BE2C (cell line): ENCODE results near the gene SPECC1L.
"Not testable (repeated sequence)": the region's sequence is repeated elsewhere in the genome, so short reads cannot be mapped to it uniquely, and the experiment has no call there.

Experiments used
- DNase-seq: peaks from one replicate; pipeline ENCODE4 v3.0.0-alpha.2; 2020
- H3K27me3 ChIP-seq: fragments of 250-450 bp; sonication (Bioruptor Pico); 2 replicates; pipeline ENCODE4 v1.5.1; 2020; ENCODE audit warnings: mild to moderate bottlenecking
- H3K36me3 ChIP-seq: fragments of 250-450 bp; sonication (Bioruptor Pico); 2 replicates; pipeline ENCODE4 v1.5.1; 2020; ENCODE audit warnings: mild to moderate bottlenecking
- H3K4me1 ChIP-seq: fragments of 250-450 bp; sonication (Bioruptor Pico); 2 replicates; pipeline ENCODE4 v1.5.1; 2020
- H3K4me3 ChIP-seq: 2 replicates; pipeline ENCODE4 v1.5.1; 2011; ENCODE audit warnings: low read depth, low read length
- H3K9me3 ChIP-seq: fragments of 250-450 bp; sonication (Bioruptor Pico); 2 replicates; pipeline ENCODE4 v1.5.1; 2020
- TF ChIP-seq, protein P1 (sequence below): IDR thresholded peaks from 2 replicates; pipeline ENCODE4 v1.5.1; 2012; ENCODE audit warnings: mild to moderate bottlenecking, low read depth, low read length

The SPECC1L gene

DNA sequence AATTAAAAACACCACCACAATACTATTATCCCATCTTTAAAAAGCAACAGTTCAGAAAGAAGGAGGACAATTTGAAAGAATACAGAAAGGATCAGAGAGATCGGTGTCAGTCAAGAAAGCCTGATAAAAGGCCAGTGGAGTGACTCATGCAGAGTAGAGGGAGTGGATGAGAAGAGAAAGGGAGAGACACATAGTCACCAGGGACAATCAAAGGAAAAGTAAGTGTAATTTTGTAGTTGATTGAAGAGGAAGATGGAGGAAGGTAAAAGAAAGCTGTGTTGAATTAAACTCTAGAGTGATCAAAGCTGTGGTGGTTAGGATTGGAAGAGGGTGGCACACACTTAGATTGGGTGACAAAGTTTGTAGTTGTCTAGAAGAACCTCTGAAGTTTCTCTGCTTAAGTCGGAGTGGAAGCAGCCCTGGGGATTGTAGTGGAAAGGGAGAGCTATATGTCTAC, 14.1 kb downstream of the SPECC1L start:
- no peaks in the 10 kb centered on the region for H3K9me3 ChIP-seq
- H3K4me1 ChIP-seq = peaks cover 9% of the 10 kb centered on the region
- no peak for DNase-seq
- H3K27me3 ChIP-seq = no peaks in the 10 kb centered on the region
- TF ChIP-seq, protein P1, sequence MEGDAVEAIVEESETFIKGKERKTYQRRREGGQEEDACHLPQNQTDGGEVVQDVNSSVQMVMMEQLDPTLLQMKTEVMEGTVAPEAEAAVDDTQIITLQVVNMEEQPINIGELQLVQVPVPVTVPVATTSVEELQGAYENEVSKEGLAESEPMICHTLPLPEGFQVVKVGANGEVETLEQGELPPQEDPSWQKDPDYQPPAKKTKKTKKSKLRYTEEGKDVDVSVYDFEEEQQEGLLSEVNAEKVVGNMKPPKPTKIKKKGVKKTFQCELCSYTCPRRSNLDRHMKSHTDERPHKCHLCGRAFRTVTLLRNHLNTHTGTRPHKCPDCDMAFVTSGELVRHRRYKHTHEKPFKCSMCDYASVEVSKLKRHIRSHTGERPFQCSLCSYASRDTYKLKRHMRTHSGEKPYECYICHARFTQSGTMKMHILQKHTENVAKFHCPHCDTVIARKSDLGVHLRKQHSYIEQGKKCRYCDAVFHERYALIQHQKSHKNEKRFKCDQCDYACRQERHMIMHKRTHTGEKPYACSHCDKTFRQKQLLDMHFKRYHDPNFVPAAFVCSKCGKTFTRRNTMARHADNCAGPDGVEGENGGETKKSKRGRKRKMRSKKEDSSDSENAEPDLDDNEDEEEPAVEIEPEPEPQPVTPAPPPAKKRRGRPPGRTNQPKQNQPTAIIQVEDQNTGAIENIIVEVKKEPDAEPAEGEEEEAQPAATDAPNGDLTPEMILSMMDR = no peak
- peaks cover 7% of the 10 kb centered on the region; the same call in 1 of the 2 replicates for H3K36me3 ChIP-seq
- no peak overlapping the region for H3K4me3 ChIP-seq

DNA sequence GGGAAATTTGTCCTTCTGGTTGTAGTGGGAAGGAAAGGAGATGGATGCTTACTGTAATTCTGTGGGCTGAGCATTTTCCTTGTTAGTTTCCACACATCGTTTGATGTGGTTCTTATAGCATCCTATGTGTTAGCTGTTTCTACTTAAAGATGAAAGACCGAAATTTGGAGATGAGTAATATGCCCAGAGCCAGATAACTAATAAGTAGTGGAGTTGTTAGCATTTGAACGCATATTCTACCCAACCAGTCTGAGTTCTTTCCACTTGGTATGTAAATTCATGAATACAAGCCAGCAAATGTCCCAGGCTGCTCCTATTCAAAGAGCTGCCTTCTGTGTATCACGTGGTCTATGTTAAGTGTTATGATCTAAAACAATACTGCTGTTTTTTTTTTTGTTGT, 14.6 kb downstream of the SPECC1L start:
- Histone ChIP-seq H3K4me1 (peaks cover 13% of the 10 kb centered on the region), H3K9me3 (no peaks in the 10 kb centered on the region), H3K36me3 (peaks cover 7% of the 10 kb centered on the region; the same call in 1 of the 2 replicates), H3K27me3 (no peaks in the 10 kb centered on the region), H3K4me3 (no peak overlapping the region)
- no peak for DNase-seq
- TF ChIP-seq, protein P1 = no peak

GRCh38 chr22:24287212-24287611, 16.6 kb downstream of the SPECC1L start:
- not testable (repeated sequence) for DNase-seq, H3K4me3 ChIP-seq, H3K9me3 ChIP-seq, H3K27me3 ChIP-seq, H3K36me3 ChIP-seq
- H3K4me1 ChIP-seq = peaks cover 31% of the 10 kb centered on the region

DNA sequence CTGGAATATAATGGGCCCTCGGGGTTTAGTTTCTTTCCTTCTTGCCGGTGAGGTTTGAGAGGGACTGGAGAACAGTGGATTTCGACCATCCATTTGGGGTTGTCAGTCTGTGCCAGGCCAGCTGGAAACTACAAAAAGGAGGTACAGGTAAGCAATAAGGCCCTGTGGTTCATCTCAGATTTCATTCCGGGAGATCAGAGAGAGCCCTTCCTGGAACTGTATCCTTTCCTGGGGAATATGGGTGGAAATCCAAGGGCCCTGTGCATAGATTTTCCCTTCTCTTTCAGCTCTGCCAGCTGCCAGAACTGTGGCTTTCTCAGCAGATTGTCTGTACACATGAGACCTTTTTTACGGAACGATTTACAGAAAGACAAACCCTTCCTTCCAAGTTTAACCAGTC, 17.2 kb downstream of the SPECC1L start:
- not testable (repeated sequence) for H3K36me3 ChIP-seq, H3K9me3 ChIP-seq, DNase-seq, H3K4me3 ChIP-seq, H3K27me3 ChIP-seq
- H3K4me1 ChIP-seq = peaks cover 31% of the 10 kb centered on the region

DNA sequence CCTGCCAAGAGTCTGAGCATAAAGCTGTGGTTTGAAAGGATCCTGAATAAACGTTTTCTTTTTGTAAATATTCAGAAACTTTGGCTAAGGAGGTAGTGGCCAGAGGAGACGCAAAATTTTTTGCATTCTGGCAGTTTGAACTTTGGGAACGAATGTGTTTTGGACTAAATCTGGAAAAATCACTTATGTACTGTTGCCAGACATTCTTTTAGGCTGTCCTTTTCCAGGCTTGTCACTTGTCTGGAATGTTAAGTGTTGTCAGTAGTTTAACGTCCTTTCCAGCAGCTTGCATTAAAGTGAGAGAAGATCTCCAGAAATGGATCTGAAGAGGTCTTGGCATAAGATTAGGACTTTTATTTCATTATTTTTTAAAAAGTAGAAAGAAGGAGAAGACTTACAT, 18.5 kb downstream of the SPECC1L start:
- Histone ChIP-seq H3K4me1 (peaks cover 31% of the 10 kb centered on the region), H3K9me3 (no peaks in the 10 kb centered on the region), H3K4me3 (no peak overlapping the region), H3K27me3 (no peaks in the 10 kb centered on the region), H3K36me3 (peaks cover 7% of the 10 kb centered on the region; the same call in 1 of the 2 replicates)
- TF ChIP-seq, protein P1 = no peak
- no peak for DNase-seq

- H3K4me3 ChIP-seq = no peak overlapping the region
- TF ChIP-seq, protein P1 = no peak
- no peak for DNase-seq
- no peaks in the 10 kb centered on the region for H3K9me3 ChIP-seq
- H3K27me3 ChIP-seq = no peaks in the 10 kb centered on the region
- peaks cover 31% of the 10 kb centered on the region for H3K4me1 ChIP-seq
- peaks cover 7% of the 10 kb centered on the region; the same call in 1 of the 2 replicates for H3K36me3 ChIP-seq
These were observed 19.1 kb downstream of the SPECC1L start for GRCh38 chr22:24289741-24290163.

- no peak overlapping the region for H3K4me3 ChIP-seq
- TF ChIP-seq, protein P1 = no peak
- H3K27me3 ChIP-seq = no peaks in the 10 kb centered on the region
- H3K4me1 ChIP-seq = peaks cover 31% of the 10 kb centered on the region
- no peak for DNase-seq
- H3K9me3 ChIP-seq = no peaks in the 10 kb centered on the region
- H3K36me3 ChIP-seq = 0 out of 2 replicates have a peak, but pooled peaks cover 4% of the 10 kb centered on the region
These were observed 19.8 kb downstream of the SPECC1L start for GRCh38 chr22:24290459-24290858.
